Peyer's patch (tissue), 4 donors: ENCODE results near the gene HOXB13.

ENCODE experiments used
- POLR2A ChIP-seq, 2 donors: fragments of 450-650 bp; IDR thresholded peaks; one replicate each; pipeline ENCODE4 v1.5.1; 2017; ENCODE audit warnings: antibody characterized with exemption in 2 of 2, mild to moderate bottlenecking in 2 of 2, moderate library complexity in 2 of 2
- TF ChIP-seq, protein P1 (sequence below), 6 experiments: fragments of 450-650 bp in 4 of 6; fragments of 200-600 bp in 2 of 6; sonication (generic) in 1 of 6; IDR thresholded peaks; one replicate each; pipeline ENCODE4 v1.5.1; 2017 to 2019; ENCODE audit warnings: antibody characterized with exemption in 6 of 6, mild to moderate bottlenecking in 3 of 6, moderate library complexity in 1 of 6

DNA sequence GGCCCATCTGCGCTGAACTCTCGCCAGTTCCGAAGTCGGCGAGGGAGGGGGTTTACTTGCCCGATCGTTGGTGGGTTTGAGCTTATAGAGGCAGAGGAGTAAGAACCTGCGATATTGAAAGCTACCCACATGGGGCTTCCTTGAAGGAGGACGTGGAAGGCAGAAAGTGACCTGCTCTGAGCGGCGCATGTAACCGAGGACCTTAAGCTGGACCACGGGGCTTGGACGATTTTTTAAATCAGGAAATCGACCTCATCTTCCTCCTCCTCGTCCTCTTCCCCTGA, 3.6 kb downstream of the HOXB13 start:
- TF ChIP-seq, protein P1, sequence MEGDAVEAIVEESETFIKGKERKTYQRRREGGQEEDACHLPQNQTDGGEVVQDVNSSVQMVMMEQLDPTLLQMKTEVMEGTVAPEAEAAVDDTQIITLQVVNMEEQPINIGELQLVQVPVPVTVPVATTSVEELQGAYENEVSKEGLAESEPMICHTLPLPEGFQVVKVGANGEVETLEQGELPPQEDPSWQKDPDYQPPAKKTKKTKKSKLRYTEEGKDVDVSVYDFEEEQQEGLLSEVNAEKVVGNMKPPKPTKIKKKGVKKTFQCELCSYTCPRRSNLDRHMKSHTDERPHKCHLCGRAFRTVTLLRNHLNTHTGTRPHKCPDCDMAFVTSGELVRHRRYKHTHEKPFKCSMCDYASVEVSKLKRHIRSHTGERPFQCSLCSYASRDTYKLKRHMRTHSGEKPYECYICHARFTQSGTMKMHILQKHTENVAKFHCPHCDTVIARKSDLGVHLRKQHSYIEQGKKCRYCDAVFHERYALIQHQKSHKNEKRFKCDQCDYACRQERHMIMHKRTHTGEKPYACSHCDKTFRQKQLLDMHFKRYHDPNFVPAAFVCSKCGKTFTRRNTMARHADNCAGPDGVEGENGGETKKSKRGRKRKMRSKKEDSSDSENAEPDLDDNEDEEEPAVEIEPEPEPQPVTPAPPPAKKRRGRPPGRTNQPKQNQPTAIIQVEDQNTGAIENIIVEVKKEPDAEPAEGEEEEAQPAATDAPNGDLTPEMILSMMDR (IDR thresholded peaks at IDR 0.05): no peak
- TF ChIP-seq POLR2A (IDR thresholded peaks at IDR 0.05): no peak
